ENCODE measurements around the gene EFS. TPM values are rescaled to one million over a fixed set of nuclear protein-coding genes. Genes with fewer than 3 reads are reported as not detected.

Gene EFS
- total and polyA plus RNA-seq, 3 donors from 2014 or later: 7.6 to 10.5 (median 10.3) TPM

DNA sequence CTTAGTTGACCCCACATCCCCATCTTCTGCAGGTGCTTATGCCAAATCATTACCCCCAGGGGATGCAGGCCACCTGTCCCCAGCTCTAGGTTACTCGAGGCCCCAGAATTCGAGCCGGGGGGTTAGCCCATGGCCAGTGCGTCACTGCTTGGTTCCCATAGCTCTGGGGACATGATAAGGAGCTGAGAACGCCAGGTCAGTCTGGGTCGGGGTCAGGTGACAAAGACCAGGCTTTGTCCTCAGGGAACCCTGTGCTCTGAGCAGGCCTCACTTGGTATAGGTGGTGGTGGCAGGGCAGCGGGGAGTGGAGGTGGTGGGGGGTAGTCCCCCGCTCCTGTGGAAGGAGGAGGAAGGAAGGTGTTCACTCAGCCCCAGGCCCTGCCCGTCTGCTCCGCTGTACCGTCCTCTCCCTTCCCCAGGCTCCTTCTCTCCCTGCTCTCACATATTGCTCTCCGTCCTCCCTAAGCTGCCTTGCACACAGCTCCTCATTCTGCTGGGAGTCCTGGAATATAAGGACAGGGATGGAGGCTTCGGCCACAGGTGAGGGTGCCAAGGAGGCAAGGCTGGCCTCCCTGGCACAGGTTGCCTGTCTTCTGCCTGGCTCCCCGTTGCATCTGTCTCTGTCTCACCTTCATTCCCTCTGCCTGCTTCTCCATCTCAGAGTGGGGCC, 45.1 kb upstream of the EFS start:
- intact Hi-C loops (cut with DNase I; ENCODE audit: low total_unique reads): no loop called here
- Histone ChIP-seq H3K4me3 (no peak overlapping the region), H3K4me1 (peaks cover 15% of the 10 kb centered on the region), H3K36me3 (ENCODE audit: low read depth, missing control alignments) (no peaks in the 10 kb centered on the region), H3K27me3 (no peaks in the 10 kb centered on the region), H3K27ac (no peak overlapping the region), H3K9me3 (no peaks in the 10 kb centered on the region)
- 82 to 86% methylated on average over 14 of the region's 14 CpGs for WGBS, 2 donors
- TF ChIP-seq, protein P1, sequence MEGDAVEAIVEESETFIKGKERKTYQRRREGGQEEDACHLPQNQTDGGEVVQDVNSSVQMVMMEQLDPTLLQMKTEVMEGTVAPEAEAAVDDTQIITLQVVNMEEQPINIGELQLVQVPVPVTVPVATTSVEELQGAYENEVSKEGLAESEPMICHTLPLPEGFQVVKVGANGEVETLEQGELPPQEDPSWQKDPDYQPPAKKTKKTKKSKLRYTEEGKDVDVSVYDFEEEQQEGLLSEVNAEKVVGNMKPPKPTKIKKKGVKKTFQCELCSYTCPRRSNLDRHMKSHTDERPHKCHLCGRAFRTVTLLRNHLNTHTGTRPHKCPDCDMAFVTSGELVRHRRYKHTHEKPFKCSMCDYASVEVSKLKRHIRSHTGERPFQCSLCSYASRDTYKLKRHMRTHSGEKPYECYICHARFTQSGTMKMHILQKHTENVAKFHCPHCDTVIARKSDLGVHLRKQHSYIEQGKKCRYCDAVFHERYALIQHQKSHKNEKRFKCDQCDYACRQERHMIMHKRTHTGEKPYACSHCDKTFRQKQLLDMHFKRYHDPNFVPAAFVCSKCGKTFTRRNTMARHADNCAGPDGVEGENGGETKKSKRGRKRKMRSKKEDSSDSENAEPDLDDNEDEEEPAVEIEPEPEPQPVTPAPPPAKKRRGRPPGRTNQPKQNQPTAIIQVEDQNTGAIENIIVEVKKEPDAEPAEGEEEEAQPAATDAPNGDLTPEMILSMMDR (IDR thresholded peaks at IDR 0.05): no peak
- no peak for TF ChIP-seq POLR2A (IDR thresholded peaks at IDR 0.05)
- no peak for DNase-seq

DNA sequence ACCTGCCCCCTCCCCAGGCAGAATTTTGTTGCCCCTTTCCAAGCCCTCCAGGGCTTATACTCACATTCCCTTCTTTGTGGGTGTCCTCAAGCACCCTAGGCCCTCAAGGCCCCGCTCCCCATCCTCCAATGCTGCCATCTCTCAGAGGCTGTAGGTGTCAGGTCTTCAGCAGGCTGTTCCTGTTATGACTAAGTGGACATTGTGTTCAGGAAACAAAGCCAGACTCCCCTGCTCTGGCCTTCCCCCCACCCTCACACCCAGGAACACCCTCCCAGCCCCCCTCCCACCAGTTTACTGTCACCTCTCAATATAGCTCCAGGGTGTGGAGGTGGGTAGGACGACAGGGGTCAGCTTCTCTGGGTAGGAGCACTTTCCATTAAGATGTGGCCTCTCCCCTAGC, 44.5 kb upstream of the EFS start:
- DNase-seq: no peak
- no peak overlapping the region for H3K27ac ChIP-seq
- H3K9me3 ChIP-seq: no peaks in the 10 kb centered on the region
- no peak for TF ChIP-seq POLR2A (IDR thresholded peaks at IDR 0.05)
- TF ChIP-seq, protein P1 (IDR thresholded peaks at IDR 0.05): no peak
- H3K4me1 ChIP-seq: peaks cover 10% of the 10 kb centered on the region
- H3K27me3 ChIP-seq: no peaks in the 10 kb centered on the region
- H3K4me3 ChIP-seq: no peak overlapping the region
- WGBS, 2 donors: 81 to 96% methylated on average over 2 of the region's 2 CpGs
- intact Hi-C loops (cut with DNase I; ENCODE audit: low total_unique reads): no loop called here
- H3K36me3 ChIP-seq (ENCODE audit: low read depth, missing control alignments): no peaks in the 10 kb centered on the region

DNA sequence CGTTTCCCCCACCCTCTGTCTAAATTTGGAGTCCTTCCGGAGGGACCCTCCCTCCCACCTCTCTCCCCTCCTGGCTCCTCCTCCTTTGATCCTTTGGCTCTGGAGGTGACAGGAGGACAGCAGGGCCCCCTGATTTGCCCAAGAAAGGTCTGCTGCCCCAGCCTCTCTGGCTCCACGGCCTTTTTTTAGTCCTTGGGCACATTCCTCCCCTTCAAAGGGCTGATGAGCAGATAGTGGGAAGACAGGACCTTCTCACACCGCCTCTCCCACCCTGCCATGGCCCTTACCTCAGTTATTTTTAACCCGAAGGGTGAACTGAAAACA, 43.3 kb upstream of the EFS start:
- Histone ChIP-seq H3K9me3 (no peaks in the 10 kb centered on the region), H3K36me3 (ENCODE audit: low read depth, missing control alignments) (no peaks in the 10 kb centered on the region), H3K4me3 (no peak overlapping the region), H3K27ac (no peak overlapping the region), H3K4me1 (peaks cover under 1% of the 10 kb centered on the region), H3K27me3 (no peaks in the 10 kb centered on the region)
- TF ChIP-seq, protein P1 (IDR thresholded peaks at IDR 0.05): no peak
- TF ChIP-seq POLR2A (IDR thresholded peaks at IDR 0.05): no peak
- DNase-seq: no peak
- intact Hi-C loops (cut with DNase I; ENCODE audit: low total_unique reads): no loop called here
- 71% methylated on average over 5 of the region's 5 CpGs for WGBS, 2 donors

DNA sequence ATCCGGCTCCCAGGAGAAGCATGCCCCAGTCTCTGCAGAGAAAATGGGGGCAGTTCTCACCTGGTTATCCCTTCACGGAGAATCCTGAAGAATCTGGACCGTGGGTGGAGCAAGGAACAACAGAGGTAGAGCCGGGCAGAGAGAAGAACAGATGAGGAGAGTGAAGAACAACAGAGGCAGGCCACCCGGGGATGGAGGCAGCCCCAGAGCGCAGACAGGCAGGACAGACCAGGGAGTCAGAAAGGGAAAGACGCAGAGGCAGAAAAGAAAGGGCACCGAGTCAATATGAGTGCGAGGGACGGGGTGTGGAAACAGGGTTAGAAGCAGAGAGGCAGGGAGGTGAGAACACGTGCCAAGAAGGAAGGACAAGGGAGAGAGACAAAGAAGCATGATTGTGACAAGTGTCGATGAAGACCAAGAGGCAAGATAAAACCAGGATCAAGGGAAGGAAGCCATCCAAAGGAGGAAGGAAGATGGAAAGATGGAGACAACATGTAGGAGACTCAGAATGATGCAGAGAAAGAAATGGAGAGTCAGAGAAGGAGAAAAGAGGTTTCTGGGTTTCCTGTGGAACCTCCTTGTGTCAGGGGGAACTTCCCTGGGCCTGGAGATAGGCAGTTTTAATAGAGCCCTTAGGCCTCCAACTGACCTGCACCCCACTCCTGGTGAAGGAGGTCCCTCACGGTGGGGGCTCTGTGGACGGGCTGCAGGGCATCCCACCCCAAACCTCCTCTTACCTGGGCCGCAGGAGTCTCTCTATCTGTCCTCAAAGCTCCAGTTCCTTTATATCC, 42.7 kb upstream of the EFS start, which contains the start of gene MYH6:
MYH6 (minus strand) TSS at position 758 of the 791 bp plus-strand sequence. CDS start 1,050 bp downstream, outside the sequence.
- TF ChIP-seq POLR2A (IDR thresholded peaks at IDR 0.05): no peak
- TF ChIP-seq, protein P1 (IDR thresholded peaks at IDR 0.05): no peak
- Histone ChIP-seq H3K4me3 (no peak within 1 kb of the TSS), H3K4me1 (no peaks in the 10 kb centered on the region), H3K27me3 (no peaks in the 10 kb centered on the region), H3K9me3 (no peaks in the 10 kb centered on the region), H3K36me3 (ENCODE audit: low read depth, missing control alignments) (no peaks in the 10 kb centered on the region), H3K27ac (no peak within 1 kb of the TSS)
- intact Hi-C loops (cut with DNase I; ENCODE audit: low total_unique reads): no loop called here
- DNase-seq: no peak
- WGBS, 2 donors: 84 to 89% methylated on average over 15 of the region's 15 CpGs

All from testis (tissue), 3 donors.